ENCODE measurements around the gene CDH24. TPM values are rescaled to one million over a fixed set of nuclear protein-coding genes. Genes with fewer than 3 reads are reported as not detected.

The CDH24 gene
- polyA plus RNA-seq, 2 of the 4 experiments (the other 2 are of a cell fraction): 4.8 to 5.1 TPM

DNA sequence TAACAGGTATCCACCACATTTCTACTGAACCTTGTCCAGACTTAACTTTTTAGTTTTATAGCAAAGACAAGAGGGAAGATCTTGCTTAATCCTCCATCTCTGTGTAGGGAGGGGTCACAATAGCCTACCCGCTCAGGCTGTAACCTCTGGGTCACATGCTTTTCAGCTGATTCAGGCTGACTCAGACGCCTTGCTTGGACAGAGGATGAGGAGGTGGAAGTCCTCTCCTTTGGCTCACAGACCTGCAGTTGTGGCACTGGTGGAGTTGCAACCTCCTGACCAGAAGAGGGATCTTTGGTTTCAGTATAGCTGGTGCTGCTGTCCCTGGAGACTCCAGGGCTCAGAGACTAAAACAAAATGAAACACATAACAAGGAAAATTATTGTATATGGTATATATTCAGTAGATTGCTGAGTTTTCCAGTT, 21.4 kb upstream of the CDH24 start (continued):
- TF ChIP-seq PBX3 (IDR thresholded peaks at IDR 0.05) (peak; percentile 58; the same call in 1 of the 2 replicates), HOXA7 (CRISPR knock-in tag; IDR thresholded peaks at IDR 0.05) (no peak), EP300 (IDR thresholded peaks at IDR 0.05) (no peak), SREBF2 (IDR thresholded peaks at IDR 0.05) (no peak)

DNA sequence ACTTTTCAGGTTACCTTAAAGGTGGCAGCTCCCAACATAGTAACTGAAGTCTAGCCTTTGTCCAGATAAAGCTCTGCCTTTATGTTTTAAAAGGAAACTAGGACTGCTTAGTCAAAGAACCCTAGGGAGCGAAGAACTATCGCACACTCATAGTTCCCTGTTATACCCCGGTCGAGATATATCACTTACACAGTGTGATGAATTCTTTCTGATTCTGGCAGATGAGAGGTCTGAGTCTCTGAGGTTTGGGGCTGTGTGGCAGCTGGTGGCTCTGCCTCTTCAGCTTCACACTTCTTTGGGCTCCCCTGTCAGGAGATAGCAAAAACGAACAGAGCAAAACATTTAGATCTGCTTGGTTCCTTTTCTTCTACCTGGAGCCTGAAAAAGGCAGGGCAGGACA, 20.6 kb upstream of the CDH24 start:
- Histone ChIP-seq H3K4me1 (peaks cover 44% of the 10 kb centered on the region), H3K27ac (peak overlapping the region; percentile 71 to 86), H3K9me3 (no peaks in the 10 kb centered on the region), H3K4me2 (peak overlapping the region; percentile 75), H3K4me3 (no peak overlapping the region)
- TF ChIP-seq ZNF302 (CRISPR knock-in tag; IDR thresholded peaks at IDR 0.05) (no peak), MAFK (IDR thresholded peaks at IDR 0.05; ENCODE audit: partially characterized antibody) (no peak), CHD4 (IDR thresholded peaks at IDR 0.05; ENCODE audit: borderline replicate concordance) (no peak), ZSCAN20 (CRISPR knock-in tag; IDR thresholded peaks at IDR 0.05) (no peak), CHD2 (IDR thresholded peaks at IDR 0.05; ENCODE audit: low read length, partially characterized antibody) (no peak), MYC (IDR thresholded peaks at IDR 0.05; ENCODE audit: borderline replicate concordance, low read length) (no peak), REST (IDR thresholded peaks at IDR 0.05) (no peak), HOXB5 (CRISPR knock-in tag; IDR thresholded peaks at IDR 0.05) (no peak), RFX5 (IDR thresholded peaks at IDR 0.05) (no peak), JUNB (IDR thresholded peaks at IDR 0.05) (no peak), ELK1 (IDR thresholded peaks at IDR 0.05; ENCODE audit: low read depth, low read length) (no peak), TP53 (CRISPR knock-in tag; IDR thresholded peaks at IDR 0.05) (no peak), FOSB (CRISPR knock-in tag; IDR thresholded peaks at IDR 0.05) (no peak), TFCP2L1 (CRISPR knock-in tag; IDR thresholded peaks at IDR 0.05) (no peak), MAX (IDR thresholded peaks at IDR 0.05) (no peak), BHLHE40 (IDR thresholded peaks at IDR 0.05; ENCODE audit: low read depth, low read length) (no peak), CBX8 (IDR thresholded peaks at IDR 0.05) (no peak), PHF8 (IDR thresholded peaks at IDR 0.05; ENCODE audit: borderline replicate concordance, low read depth) (no peak)
- DNase-seq (ENCODE audit: low read depth in 1 of 2, low spot score in 1 of 2): no peak
- WGBS (ENCODE audit: missing lambda C conversion rate): 73% methylated on average over 5 of the region's 5 CpGs
- ATAC-seq: 0 out of 6 replicates have a peak, but pooled peaks of 1 of the 2 experiments have one; percentile 10
- ChIA-PET CTCF (interaction anchor here (1.1 to 9.2 kb wide), 17 partner anchors 8 to 217 kb away, joined by 3 to 141 read pairs (median 21); partner anchors contain the start of genes ACIN1, C14orf119, CDH24 and CEBPE), POLR2A (interaction anchor here (3.5 kb wide), 1 partner anchor 17 kb away, joined by 29 read pairs; the partner anchor contains the start of genes ACIN1 and C14orf119)
- FAIRE-seq: no peak

Measured in A549 (cell line).